Tibial nerve (tissue), 4 donors: ENCODE data around the gene KLF13.

Experiments
- CTCF ChIP-seq, 5 experiments: fragments of 200-600 bp in 3 of 5; fragments of 450-650 bp in 2 of 5; sonication (generic) in 3 of 5; IDR thresholded peaks; one replicate each; pipeline ENCODE4 v1.5.1; 2016 to 2019; ENCODE audit warnings: antibody characterized with exemption in 5 of 5, mild to moderate bottlenecking in 3 of 5, moderate library complexity in 2 of 5
- EP300 ChIP-seq, 2 donors: sonication (generic); formaldehyde crosslinking; IDR thresholded peaks; one replicate each; pipeline ENCODE4 v1.6.1; 2017; ENCODE audit warnings: antibody characterized with exemption in 2 of 2, mild to moderate bottlenecking in 1 of 2
- POLR2A ChIP-seq, 2 donors: fragments of 450-650 bp; IDR thresholded peaks; one replicate each; pipeline ENCODE4 v1.6.1; 2017; ENCODE audit warnings: antibody characterized with exemption in 2 of 2, mild to moderate bottlenecking in 2 of 2, moderate library complexity in 2 of 2

- TF ChIP-seq CTCF (IDR thresholded peaks at IDR 0.05), result peak in 1 of 5 experiments; percentile 11
- TF ChIP-seq POLR2A (IDR thresholded peaks at IDR 0.05), result no peak
- peak; percentile 50 to 87 for TF ChIP-seq EP300 (IDR thresholded peaks at IDR 0.05)
Measured at GRCh38 chr15:31396881-31397560, 70.4 kb downstream of the KLF13 start.
